Thyroid gland (tissue), 4 donors: ENCODE data around the gene HRH3.

Experiments used
- POLR2A ChIP-seq, 2 donors: fragments of 450-650 bp; IDR thresholded peaks; one replicate each; pipeline ENCODE4 v1.6.1; 2017; ENCODE audit warnings: antibody characterized with exemption in 2 of 2, mild to moderate bottlenecking in 2 of 2, moderate library complexity in 1 of 2
- TF ChIP-seq, protein P1 (sequence below), 6 experiments: fragments of 200-600 bp in 3 of 6; fragments of 450-650 bp in 3 of 6; sonication (generic) in 3 of 6; IDR thresholded peaks; one replicate each; pipeline ENCODE4 v1.5.1; 2016 to 2019; ENCODE audit warnings: antibody characterized with exemption in 6 of 6, mild to moderate bottlenecking in 2 of 6, inconsistent platforms in 1 of 6, moderate library complexity in 1 of 6

DNA sequence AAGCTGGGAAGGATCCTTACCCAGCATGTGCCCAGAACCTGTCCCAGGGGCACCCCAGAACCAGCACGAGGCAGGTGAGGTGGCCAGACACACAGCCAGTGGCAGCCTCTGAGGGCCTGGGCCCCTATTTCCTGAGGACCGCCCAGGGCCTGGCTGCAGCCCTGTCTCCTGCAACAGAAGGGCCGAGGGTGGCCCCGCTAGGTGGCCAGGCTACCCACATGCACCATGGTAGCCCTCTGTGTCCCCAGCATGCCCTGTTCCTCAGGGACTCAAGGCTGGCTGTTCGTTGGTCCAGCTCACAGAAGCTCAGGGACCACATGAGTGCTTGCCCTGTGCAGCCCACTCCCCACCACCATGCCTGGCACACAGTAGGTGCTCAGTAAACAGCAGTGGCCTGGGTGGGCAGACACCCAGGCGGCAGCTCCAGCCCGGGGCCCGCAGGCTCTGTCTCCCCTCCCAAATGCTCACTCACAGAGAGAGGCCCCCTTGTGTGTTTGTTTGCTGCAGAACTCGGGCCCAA, 8.2 kb downstream of the HRH3 start:
- TF ChIP-seq, protein P1, sequence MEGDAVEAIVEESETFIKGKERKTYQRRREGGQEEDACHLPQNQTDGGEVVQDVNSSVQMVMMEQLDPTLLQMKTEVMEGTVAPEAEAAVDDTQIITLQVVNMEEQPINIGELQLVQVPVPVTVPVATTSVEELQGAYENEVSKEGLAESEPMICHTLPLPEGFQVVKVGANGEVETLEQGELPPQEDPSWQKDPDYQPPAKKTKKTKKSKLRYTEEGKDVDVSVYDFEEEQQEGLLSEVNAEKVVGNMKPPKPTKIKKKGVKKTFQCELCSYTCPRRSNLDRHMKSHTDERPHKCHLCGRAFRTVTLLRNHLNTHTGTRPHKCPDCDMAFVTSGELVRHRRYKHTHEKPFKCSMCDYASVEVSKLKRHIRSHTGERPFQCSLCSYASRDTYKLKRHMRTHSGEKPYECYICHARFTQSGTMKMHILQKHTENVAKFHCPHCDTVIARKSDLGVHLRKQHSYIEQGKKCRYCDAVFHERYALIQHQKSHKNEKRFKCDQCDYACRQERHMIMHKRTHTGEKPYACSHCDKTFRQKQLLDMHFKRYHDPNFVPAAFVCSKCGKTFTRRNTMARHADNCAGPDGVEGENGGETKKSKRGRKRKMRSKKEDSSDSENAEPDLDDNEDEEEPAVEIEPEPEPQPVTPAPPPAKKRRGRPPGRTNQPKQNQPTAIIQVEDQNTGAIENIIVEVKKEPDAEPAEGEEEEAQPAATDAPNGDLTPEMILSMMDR (IDR thresholded peaks at IDR 0.05) = no peak
- TF ChIP-seq POLR2A (IDR thresholded peaks at IDR 0.05) = no peak
